HK-2 (cell line): ENCODE measurements around the gene IL27RA.
A peak's percentile ranks its signal among the peaks of the same experiment; 100 is the strongest.

Experiments used
- DNase-seq: peaks from one replicate; pipeline ENCODE4 v3.0.0-alpha.2; 2018; ENCODE audit not compliant: unreplicated experiment

The IL27RA gene

DNA sequence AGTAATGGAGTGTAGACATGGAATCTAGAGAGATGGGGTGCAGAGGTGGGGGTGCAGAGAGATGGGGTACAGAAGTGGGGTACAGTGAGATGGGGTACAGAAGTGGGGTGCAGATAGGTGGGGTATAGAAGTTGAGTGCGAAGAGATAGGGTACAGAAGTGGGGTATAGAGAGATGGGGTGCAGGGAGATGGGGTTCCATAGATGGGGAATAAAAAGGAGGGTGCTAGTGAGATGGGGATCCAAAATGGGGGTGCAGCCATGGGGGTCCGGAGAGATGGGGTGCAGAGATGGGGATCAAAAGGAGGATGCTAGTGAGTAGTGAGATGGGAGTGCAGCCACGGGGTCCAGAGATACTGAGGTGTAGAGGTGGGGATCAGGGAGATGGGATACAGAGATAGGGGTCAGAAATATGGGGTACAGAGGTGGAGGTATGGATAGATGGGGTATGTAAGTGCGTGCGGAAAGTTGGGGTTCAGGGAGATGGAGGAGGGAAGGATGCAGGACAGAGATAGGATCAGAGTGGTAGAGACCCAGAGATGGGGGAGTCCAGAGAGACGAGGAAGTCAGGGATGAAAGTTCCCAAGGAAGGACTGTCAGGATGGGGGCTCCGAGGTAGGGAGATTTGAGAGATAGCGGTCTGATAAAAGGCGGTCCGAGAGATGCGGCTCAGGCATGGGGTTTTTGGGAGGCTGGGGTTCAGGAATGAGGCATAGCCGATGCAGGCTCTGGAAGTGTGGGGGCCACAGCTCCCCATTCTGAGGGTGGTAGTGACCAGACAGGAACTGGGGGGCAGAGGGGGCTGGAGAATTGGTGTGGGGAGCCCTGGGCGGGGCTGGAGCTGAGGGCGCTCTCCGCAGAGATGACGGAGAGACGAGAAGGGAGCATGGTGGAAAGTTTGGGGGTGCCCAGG, 26.9 kb downstream of the IL27RA start:
- no peak for DNase-seq

DNA sequence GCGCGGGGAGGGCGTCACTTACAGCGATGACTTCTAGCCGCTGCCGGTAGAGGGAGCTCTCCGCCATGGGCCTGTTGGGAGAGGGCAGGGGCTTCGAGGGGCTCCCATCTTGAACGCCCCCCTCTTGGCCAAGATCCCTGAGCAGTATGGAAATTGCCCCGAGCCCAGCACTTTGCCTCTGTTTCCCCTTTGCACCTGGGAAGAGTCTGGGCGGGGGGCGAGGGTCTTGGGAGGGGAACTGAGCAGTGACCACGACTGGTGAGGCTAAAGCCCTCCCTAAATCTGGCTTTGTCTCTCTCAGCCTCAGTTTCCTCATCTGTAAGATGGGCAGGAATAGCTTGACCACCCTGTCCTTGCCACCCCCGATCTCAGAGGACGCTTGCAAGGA, 27.5 kb downstream of the IL27RA start:
- no peak for DNase-seq

DNA sequence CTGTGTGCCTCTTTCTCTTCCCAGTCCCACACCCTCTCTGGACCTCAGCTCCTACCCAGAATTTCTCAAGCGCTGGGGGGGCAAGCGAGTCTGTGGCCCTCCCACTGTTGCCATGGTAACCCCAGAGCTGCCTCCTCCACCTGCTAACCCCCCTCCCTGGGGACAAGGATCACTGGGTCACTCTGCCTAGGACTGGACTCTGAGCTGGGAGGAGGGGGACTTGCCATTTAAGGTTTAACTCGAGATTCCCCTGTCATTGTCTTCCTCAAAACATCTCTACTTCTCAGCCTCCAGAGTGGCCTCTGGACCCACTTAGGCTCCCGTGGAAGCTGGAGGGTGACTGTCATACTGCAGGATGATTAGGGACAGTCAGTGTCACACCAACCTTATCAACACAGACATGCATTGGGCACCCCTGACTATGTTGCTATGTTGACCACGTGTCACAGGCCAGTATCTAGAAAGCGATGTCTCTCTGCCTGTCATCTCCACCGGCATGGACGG, 28.1 kb downstream of the IL27RA start:
- DNase-seq, result no peak

DNA sequence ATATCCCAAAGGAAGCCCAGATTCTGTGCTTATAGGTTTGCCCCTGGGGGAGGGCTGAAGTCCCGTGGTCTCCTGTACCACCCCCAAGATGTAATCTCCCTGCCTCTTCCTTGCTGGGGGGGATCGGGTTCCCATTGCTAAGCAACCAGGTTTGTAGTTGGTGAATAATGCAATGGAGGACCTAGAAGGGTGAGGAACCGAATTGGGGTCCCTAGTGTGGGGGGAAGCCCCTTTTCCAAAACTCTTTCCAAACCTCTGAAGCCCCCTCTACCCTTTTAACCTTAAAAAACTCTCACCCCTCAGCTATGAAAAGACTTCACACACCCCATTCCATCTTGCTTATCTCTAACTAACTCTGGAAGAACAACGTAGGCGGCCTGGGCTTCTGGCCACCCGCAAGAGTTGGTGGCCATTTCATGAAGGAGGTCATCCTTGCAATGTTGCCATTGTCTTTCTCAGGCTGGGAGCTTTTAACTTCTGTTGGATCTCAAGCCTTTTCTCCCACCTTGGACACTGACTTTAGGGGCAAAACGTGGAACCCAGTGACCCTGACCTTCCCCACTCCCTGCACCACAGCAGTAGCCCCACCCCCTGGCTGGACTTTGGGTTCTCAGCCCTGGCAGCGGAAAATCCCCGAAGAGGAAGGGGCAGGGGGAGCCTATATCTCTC, 29.7 kb downstream of the IL27RA start:
- no peak for DNase-seq

DNA sequence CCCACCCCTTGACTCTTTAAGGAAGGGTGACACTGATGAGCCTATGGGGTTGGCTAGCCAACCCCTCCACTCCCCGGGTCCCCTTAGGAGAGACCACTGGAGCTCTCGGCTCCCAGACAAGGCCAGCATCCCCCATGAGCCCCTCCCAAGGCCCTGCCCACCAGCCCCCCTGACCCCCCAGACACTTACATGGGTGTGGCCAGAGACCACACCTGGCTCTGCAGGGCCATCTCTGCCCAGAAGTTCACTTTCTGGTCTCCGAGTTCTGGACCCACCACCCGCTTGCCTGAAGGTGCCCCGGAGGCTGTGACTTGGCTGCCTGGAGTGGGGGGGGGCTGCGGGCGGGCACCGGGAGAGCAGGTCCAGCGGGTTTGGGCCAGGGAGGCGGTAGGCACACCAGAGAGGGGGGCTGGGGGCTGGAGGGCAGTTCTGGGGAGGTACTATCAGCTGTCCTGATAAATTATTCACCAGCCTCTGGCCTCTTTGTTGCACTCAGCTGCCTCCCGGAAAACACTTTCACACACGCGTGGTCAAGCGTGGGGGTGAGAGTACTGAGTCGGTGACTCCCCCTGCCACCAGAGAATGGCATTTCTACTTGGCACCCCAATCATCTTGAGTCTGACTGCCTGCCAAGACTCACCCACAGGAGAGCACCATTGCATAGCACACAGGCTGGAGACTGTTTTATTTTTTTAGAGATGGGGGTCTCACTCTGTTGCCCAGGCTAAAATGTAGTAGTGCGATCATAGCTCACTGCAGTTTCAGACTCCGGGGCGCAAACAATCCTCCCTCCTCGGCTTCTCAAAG, 30.4 kb downstream of the IL27RA start, which contains the start of gene PALM3:
PALM3 (minus strand) TSS at position 326 of the 807 bp plus-strand sequence; CDS start at position 230, 96 bp downstream.
- DNase-seq, result no peak

DNA sequence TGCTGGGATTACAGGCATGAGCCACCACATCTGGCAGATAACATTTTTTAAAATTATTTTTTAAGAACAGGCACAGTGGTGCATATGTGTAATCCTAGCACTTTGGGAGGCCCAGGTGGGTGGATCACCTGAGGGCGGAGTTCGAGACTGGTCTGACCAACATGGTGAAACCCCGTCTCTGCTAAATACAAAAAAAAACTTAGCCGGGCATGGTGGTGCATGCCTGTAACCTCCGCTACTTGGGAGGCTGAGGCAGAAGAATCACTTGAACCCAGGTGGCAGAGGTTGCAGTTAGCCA, 30.9 kb downstream of the IL27RA start:
- no peak for DNase-seq

DNA sequence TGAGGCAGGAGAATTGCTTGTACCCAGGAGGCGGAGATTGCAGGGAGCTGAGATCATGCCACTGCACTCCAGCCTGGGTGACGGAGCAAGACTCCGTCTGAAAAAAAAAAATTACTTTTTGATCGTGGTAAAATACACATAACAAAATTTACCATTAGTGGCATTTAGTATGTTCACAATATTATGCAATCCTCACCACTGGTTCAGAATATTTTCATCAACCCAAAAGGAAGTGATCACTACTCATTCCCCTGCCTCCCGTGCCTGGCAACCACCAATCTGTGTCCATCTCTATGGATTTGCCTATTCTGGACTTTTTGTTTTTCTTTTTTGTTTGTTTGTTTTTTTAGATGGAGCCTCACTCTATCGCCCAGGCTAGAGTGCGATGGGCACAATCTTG, 31.5 kb downstream of the IL27RA start:
- DNase-seq, result no peak

DNA sequence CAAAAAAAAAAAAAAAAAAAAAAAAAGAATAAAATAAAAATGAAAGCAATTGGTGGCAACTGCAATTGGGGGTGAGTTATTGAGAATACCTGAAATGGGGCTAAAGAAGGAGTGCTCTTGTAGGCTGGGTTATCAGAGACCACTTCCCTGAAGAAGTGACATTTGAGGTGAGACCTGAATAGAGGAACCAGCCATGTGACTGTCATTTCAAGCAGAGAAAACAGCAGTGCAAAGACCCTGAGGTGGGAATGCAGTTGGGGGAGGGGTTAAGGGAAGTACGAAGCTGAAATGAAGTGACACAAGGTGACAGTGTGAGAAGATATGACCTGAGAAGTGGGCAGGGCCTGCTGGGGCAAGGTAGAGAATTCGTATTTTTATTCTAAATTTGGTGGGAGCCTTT, 34.6 kb downstream of the IL27RA start:
- no peak for DNase-seq

DNA sequence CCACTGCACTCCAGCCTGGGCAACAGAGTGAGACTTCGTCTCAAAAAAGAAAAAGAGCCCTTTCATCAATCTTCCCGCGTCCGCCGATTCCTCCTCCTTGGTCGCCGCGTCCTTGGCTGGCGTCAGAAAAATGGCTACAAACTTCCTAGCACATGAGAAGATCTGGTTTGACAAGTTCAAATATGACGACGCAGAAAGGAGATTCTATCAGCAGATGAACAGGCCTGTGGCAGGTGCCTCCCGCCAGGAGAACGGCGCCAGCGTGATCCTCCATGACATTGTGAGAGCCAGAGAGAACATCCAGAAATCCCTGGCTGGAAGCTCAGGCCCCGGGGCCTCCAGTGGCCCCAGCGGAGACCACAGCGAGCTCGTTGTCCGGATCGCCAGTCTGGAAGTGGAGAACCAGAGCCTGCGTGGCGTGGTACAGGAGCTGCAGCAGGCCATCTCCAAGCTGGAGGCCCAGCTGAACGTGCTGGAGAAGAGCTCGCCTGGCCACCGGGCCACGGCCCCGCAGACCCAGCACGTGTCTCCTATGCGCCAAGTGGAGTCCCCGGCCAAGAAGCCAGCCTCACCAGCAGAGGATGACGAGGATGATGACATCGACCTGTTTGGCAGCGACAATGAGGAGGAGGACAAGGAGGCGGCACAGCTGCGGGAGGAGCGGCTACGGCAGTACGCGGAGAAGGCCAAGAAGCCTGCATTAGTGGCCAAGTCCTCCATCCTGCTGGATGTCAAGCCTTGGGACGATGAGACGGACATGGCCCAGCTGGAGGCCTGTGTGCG, 38.9 kb downstream of the IL27RA start:
- no peak for DNase-seq

DNA sequence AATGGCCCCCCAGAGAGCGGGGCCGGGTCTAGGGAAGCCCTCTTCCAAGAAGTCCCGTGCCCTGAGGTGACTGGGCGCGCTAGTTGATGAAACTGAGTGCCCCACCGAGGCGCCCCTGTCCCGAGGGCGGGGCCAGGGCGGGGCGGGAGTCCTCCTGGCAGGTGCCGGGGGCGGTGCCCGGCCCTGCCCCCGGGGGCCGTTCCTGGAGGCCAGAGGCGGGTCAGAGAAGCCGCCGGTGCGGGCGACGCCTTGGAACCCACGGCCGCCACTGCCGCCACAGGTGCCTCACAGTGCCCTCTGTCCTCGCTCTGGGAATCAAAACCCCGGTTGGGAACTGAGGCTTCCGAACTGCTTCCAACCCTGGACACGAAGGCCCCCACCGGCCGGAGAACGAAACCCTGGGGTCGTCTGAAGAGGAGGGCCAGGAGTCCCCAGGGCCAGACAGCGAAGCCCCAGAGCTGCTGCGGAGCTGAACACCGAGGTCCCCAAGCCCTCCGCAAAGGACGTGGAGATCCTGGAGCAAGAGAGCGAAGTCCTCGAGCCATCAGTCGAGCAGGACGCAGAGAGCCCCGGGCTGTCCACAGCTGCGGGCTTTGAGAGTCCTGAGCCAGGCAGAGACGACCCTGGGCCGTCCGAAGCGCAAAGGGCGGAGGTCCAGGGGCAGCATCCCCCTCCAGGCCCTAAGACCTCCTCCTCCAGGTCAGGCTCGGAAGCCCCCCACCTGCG, 41.1 kb downstream of the IL27RA start, which contains the start of gene MISP3:
MISP3 (plus strand) TSS at position 252 of the 726 bp plus-strand sequence. CDS start 524 bp downstream, outside the sequence.
- peak; percentile 49 for DNase-seq

DNA sequence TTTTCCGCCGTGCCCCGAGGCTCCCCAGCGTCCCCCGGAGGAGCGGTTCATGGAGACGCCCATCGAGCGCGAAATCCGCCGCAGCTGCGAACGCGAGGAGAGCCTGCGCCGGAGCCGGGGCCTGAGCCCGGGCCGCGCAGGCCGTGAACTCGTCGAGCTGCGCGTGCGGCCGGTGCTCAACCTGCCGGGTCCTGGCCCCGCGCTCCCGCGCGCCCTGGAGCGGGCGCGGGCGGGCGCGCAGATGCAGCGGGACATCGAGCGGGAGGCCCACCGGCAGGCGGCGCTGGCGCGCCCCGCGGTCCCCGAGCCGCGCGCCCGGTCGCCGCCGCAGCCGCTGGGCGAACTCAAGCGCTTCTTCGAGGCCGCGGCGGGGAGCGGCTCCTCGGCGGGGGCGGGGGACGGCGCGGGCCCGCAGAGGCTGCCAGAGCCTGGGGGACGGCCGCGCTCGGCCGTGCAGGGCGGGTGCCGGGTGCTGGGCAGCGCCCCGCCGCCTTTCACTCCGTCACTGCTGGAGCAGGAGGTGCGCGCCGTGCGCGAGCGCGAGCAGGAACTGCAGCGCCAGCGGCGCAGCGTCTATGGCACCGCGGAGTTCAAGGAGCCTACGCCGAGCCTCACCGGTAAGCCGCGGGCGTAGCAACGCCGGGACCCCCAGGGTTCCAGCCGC, 41.8 kb downstream of the IL27RA start:
- DNase-seq, result peak; percentile 79

DNA sequence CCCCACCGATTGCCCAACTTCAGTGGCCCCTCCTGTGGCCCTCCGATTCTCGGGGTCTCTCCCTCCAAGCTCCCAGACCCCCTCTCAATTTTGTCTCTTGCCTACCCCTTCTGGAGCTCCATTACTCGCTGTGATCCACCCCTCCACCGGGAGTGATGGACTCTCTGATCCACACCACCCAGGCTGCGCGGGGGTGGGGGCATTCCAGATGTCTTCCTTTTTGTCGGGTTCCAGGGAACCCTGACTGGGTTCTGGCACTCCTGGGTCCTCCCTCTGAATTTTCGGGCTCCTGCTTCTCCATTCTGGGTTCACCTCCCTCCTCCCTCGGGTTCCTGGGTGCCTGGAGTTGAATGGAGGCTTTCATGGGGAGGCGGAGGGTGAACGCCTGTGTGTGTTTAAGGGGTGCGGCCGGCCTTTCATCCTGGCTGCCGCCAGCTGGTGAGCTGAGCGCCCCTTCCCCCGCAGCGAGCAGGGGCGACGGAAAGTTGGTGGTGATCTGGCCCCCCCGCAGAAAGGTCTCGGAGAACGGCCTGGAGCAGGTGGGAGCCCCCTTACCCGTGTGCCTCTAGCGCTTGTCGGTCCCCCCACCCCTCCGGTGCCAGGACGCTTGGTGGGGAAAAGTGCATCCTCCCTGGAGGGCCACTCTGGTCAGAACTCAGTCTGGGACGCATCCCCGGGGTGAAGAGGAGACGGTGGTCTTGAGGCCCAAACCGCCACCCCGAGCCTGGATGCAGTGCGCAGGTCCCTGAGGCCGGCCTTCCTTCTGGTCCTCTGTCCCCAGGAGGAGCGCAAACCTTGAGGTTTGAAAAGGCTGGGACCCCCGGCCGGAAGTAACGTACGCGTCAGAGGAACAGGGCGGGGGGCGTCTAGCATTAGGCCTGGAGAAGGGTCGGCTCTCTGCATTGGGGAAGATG, 42.6 kb downstream of the IL27RA start:
- DNase-seq, result no peak

DNA sequence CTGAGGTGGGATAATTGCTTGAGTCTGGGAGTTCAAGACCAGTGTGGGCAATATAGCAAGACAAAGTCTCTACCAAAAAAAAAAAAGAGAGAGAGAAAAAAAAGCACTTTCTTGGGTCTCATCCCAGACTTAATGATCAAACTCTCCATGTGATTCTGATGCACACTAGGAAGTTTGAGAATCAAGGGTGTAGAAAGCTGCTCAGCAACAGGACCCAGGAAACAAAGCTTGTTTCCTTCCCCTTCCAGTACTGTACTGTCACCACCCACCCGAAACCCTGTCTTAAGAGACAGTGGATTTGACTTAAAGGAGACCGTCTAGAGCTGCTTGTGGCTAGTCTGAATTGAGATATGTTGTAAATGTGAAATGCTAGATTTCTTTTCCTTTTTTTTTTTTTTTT, 46.8 kb downstream of the IL27RA start:
- DNase-seq, result no peak

DNA sequence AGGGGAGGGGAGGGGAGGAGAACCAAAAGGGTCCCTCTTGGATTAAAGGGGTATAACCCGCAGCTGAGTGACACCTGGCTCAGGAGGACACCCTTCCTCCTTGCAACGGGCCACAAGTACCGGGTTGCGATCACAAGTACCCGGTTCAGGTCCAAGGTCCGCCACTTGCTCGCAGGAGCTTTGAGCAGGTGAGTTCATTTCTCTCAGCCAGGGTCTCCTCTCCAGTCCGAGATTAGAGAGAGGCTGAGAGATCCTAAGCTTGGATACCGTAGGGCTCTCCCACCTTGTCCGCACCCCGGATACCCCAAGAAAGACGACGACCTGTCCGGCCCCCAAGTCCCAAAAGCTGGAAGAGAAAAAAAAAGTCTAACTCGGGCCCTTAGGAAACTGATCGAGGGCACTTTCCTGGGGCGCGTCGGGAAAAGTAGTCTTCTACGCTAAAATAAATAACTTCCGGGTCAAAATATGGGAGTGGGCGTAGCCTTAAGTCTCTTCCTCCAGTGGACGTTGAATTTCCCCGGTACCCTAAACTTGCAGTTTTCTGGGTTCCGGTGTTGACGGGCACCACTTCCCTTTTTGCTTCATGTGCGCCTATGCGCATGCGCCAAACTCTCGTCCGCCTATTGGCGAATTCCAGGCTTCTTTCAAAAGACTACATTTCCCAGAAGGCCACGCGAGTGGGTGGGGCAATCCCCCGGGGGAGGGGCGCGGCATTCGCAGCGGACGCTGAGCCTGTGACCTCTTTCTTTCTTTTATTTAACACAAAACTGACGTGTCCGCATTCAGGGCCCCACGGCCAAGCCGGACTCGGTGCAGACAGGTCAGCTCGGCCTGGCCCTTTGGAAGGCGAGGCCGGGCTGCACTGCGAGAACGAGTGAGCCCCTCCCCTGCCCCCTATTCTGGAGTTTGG, 49.6 kb downstream of the IL27RA start:
- DNase-seq, result peak; percentile 99

DNA sequence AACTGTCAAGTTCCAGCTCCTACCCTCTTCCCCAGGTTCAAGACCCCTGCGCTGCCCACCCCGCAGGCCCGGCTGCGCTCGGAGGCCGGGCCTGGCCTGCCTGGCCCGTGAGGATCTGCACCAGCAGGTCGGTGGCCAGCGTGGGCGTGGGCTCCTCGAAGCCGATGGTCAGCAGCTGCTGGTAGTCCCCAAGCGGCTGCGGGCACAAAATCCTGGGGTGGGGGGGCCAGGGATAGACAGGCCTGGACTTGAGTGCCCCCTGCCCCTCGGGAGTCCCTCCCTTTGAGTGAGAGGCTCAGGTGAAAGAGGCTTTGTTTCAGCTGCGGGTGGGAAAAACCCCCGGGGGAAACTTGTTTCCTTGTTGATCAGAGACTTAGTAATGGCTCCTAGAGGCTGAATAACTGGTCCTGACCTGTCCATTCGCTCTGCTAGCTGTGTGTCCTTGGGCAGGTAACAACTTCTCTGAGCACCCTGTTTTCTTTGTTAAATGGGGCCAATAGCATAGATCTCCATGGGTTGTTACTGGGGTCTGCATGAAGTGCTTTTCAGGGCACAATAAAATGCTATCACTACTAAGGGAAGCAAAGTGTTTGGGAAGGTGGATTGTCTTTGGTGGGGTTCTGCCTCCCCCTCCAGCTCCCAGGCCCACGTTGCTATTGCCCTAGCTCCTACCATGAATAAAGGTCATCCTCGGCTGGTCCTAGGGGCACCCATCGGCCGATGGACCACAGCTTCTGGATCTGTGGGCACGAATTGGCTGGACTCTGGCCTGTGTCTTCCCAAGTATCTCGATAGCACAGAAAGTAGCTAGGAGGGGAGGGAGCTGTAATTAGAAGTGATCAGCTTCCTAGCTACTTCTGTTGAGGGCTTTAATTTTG, 50.5 kb downstream of the IL27RA start:
- no peak for DNase-seq

DNA sequence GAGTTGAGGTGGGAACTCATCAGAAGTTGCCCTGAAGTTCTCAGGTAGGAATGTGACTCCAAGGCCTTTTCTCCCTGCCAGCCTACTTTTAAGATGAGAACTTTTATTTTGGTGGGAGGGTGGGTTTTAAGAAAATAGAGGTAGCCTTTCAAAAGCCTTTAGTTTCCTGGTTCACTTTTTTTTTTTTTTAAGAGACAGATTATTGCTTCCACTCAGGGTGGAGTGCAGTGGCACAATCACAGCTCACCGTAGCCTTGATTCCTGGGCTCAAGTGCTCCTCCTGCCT, 51.1 kb downstream of the IL27RA start:
- no peak for DNase-seq

DNA sequence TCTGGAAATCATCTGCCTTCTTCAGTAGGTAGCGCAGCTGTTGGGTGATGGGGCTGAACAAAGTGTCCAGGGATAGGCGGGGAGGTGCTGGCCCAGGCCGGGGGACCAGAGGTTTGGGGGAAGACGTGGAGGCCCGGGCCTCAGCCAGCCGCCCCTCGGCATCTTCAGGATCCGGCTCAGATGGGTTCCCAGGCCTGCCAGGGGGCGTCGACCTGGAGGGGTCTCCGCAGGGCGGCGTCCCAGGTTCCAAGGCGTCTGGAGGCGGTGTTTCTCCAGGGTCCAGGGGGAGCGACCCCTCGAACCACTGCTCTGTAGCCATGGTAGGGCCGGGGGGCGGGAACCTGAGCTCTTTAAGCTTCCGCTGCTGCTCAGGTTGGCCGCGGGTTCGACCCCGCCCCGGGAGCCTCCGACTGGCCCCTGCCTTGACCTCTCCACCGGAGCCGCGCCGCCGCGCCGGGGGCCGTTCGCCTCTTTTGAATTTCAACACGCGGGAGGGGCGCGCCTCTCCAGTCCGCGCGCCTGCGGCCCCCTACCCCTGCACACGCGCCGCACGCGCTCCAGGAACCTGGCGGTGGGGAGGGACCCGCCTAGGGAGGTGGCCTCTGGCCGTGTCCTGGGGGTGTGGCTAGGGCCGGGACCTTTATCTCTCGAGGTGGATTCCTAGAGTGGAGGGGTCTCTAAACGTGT, 53.9 kb downstream of the IL27RA start, which contains the start of gene C19orf67:
C19orf67 (minus strand) TSS at position 475 of the 687 bp plus-strand sequence; CDS start at position 319, 156 bp downstream.
- DNase-seq, result no peak
